Fibroblast of skin of right quadriceps (primary cell): ENCODE results near the gene TMEM131.
"Not testable (repeated sequence)": the region's sequence is repeated elsewhere in the genome, so short reads cannot be mapped to it uniquely, and the experiment has no call there.

Experiments used
- DNase-seq: peaks from one replicate; pipeline ENCODE4 v3.0.0-alpha.2; 2013

TMEM131 gene

DNA sequence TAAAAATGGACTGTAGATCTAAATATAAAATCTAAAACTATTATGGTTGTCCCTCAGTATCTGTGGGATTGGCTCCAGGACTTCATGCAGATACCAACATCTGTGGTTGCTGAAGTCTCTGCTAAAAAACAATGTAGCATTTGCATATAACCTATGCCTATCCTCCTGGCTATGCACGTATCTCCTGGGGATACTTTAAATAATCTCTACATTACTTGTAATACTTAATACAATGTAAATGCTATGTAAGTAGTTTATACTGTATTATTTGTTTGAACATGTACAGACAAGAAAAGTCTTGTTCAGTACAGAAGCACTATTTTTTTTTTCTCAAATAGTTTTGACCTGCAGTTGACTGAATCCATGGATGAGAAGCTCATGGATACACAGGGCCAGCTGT is 147.4 kb downstream of the TMEM131 start:
- no peak for DNase-seq

- not testable (repeated sequence) for DNase-seq
Observed at GRCh38 chr2:97846716-97847115, 149.0 kb downstream of the TMEM131 start.

- no peak for DNase-seq
Observed at GRCh38 chr2:97845818-97846217, 149.9 kb downstream of the TMEM131 start.

- DNase-seq: no peak
Observed at GRCh38 chr2:97845133-97845532, 150.6 kb downstream of the TMEM131 start.

DNA sequence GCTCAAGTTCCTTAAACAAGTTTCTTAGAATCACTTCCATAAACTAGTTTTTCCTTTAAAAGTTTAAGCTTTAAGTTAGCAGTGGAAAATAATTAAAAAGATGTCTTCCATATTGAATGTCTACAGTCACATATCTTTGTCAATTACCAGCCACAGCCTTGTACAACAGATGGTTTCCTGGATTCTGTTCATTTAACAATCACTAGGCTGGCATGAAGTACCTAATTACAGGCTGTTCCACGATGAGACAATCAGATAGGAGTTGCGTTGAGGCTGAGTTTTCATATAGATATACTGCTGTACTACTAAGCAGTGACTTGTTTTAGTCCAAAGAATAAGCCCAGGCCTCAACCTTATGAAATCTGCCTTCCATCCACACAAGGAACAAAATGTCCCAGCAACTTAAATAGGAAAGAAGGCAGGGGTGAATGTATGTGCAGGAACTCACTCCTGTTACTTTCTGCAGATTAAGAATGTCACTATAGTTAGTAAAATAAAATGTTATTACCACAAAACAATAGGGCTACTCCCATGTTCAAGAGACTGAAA is 151.4 kb downstream of the TMEM131 start:
- no peak for DNase-seq

DNA sequence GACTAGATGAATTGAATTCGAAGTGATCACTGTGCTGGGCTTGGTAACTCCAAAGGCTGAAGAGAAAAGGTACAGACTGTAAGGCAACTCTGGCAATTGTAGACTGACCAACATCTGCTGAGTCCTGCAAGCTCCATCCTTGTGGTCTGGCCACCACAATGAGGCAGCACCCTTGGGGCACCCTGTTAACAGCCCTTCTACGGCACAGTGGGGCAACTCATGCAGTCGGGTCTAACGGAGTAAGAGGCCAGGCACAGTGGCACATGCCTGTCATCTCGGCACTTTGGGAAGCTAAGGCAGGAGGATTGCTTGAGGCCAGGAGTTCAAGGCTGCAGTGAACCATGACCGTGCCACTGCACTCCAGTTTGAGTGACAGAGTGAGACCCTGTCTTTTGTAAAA is 155.6 kb downstream of the TMEM131 start:
- no peak for DNase-seq

GRCh38 chr2:97834610-97835009 is 161.1 kb downstream of the TMEM131 start:
- DNase-seq: peak; percentile 35

GRCh38 chr2:97831121-97831520 is 164.6 kb downstream of the TMEM131 start:
- no peak for DNase-seq

DNA sequence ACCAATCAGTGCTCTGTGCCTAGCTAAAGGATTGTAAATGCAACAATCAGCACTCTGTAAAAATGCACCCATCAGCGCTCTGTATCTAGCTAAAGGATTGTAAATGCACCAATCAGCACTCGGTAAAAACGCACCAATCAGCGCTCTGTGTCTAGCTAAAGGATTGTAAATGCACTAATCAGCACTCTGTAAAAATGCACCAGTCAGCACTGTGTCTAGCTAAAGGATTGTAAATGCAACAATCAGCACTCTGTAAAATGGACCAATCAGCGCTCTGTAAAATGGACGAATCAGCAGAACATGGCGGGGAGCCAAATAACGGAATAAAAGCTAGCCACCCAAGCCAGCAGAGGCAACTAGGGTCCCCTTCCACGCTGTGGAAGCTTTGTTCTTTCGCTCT is 166.5 kb downstream of the TMEM131 start:
- DNase-seq: not testable (repeated sequence)

DNA sequence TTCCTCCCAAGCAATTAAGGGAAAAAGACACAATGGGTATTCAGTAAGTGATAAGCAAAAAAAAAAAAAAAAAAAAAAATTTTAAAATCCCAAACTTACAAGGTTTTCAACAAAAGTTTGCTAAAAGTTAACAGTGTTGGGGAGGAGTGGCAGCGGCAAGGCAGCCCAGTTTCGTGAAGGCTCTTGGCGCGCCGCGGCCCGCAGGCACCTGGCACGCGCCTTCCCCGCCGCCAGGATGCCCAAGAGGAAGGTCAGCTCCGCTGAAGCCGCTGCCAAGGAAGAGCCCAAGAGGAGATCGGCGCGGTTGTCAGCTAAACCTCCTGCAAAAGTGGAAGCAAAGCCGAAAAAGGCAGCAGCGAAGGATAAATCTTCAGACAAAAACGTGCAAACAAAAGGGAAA is 168.7 kb downstream of the TMEM131 start:
- DNase-seq: not testable (repeated sequence)

DNA sequence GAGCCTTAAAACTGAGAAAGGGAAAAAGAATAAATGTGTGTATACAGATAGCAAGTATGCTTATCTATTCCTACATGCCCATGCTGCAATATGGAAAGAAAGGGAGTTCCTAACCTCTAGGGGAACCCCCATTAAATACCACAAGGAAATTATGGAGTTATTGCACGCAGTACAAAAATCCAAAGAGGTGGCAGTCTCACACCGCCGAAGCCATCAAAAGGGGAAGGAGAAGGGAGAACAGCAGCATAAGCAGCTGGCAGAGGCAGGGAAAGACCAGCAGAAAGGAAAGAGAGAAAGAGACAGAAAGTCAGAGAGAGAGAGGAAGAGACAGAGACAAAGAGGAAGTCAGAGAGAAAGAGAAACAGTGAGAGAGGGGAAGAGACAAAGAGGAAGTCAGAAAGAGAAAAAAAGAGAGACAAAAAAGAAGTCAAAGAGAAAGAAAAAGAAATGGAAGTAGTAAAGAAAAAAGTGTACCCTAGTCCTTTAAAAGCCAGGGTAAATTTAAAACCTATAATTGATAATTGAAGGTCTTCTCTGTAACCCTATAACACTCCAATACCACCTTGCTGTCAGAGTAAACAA is 169.4 kb downstream of the TMEM131 start:
- DNase-seq: not testable (repeated sequence)

DNA sequence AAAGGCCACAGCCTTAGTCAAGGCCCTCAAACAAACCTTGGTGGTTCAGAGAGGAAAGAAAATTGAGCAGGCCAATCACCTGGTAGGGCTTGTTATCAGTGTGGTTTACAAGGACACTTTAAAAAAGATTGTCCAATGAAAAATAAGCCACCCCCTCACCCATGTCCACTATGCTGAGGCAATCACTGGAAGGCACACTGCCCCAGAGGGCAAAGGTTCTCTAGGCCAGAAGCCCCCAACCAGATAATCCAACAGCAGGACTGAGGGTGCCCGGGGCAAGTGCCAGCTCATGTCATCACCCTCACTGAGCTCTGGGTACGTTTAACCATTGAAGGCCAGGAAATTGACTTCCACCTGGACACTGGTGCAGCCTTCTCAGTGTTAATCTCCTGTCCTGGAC is 171.7 kb downstream of the TMEM131 start:
- not testable (repeated sequence) for DNase-seq

DNA sequence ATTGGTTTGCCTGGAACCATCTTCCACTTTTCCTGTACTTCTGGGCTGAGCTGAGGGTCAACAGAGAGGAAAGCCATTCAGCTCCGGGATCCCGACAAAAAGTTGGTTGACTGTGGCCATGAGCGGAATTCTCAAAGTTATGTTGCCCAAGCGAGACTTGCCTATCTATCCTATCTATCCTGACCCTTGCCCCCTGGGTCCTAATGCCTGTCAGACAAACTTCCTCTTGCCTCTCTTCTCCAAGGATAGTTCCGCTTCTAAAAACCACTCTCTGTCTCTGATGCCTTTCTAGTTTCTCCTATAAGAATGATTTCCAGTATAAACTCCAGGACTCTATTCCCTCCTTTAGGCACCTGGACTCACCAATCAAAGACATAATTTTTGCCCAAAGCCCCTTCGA is 173.9 kb downstream of the TMEM131 start:
- not testable (repeated sequence) for DNase-seq

GRCh38 chr2:97819754-97820153 is 176.0 kb downstream of the TMEM131 start:
- DNase-seq: no peak

GRCh38 chr2:97816411-97816810 is 179.3 kb downstream of the TMEM131 start:
- DNase-seq: no peak

DNA sequence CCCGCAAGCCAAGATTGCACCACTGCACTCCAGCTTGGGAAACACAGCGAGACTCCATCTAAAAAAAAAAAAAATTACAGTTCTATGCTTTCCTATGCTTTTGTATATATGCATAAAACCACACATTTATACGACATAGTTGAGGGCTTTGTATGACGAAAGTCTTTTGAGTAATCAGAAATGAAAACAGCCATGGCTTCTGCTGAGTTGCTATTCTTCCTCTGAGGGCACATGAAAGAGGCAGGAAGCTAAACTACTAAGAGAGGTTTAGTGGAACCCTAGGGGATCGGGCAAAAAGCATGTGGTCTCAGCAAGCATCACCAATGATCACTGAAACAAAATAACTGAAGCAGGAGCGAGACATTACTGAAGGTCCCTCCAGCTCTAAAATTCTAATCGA is 182.8 kb downstream of the TMEM131 start:
- DNase-seq: no peak

DNA sequence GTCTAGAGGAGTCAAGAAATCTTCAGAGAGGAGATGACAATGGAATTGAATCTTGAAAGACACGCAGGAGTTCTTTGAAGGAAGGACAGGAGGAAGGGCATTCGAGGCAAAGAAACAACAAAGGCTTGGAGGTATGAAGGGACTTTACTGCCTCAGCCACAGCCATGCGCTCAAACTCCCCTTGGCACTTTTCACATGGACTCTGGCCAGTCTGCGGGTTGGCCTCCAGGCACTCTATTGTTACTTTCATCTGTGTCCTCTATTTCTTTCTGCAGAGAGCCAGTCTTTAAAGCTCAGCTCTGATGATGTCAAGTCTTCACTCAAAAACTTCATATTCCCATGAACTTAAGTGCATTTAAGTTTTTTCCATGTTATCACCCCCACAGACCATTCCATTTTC is 186.9 kb downstream of the TMEM131 start:
- DNase-seq: no peak

DNA sequence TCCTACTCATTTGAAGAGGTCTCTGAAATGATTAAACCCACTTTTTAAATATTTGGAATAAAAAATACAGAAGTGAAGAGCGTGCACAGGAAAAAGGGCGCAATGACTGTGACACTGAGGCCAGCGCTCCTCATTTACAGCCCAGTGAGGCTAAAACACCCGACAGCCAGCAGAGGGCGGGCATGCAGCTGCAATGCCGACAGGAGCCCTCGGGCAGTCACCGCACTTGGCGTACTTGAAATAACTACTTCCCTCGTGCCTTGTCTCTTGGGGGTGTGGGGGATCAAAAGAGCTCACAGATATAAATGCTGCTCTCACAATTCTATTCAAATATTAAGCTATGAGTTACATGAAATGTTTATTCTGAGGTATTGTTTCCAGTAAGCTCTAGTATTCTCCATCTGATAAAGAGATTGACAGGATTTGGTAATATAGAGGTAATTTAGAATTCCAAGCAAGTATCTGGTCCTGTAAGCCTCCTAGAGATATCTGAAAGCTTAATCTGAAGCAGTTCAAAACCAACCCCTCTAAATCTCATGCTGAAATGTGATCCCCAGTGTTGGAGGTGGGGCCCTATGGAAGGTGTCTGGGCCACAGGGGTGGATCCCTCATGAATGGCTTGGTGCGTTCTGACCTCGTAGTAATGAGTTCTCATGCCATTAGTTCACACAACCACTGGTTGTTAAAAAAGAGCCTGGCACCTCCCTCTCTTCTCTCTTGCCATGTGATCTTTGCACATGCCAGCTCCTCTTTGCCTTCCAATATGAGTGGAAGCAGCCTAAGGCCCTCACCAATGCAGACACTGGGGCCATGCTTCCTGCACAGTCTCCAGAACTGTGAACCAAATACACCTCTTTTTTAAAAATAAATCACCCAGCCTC is 188.8 kb downstream of the TMEM131 start:
- DNase-seq: peak; percentile 59

GRCh38 chr2:97805776-97806175 is 190.0 kb downstream of the TMEM131 start:
- DNase-seq: no peak

GRCh38 chr2:97801028-97801427 is 194.7 kb downstream of the TMEM131 start:
- no peak for DNase-seq

DNA sequence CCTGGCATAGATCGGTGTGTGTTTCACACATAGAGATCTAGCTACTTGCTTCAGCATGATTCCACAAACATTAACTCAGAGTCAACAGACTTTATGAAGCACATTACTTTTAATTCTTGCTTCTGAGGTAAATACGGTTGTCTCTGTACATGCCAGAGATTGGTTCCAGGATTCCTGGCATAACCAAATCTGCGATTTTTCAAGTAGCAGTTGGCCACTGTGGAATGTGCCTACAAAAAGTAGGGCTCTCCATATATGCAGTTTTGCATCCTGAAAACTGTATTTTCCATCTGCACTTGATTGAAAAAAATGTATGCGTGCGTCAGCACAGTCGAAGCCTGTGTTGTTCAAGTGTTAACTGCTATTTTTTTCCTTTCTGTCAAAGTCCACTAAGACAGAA is 197.3 kb downstream of the TMEM131 start:
- no peak for DNase-seq

GRCh38 chr2:97797355-97797754 is 198.4 kb downstream of the TMEM131 start:
- no peak for DNase-seq

- DNase-seq: no peak
Observed at GRCh38 chr2:97796465-97797126, 199.2 kb downstream of the TMEM131 start.

DNA sequence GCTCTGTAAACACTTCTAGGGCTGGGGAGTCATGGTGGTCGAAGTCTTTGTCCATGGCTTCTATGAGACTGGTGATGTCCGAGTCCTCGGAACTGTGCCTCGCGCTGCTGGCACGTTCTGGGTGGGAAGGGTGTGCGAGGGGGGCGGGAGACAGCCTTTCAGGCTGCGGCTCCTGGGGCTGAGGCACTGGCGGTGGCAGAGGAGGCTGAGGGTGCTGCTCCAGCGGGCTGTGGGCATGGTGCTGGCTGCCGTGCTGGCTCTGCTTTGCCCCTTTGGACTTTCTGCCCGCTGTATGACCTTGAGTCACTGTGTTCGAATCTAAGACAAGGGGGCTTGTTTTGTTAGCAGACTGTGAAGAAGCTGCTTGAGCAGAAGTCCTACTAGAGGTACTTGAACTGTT is 203.3 kb downstream of the TMEM131 start:
- no peak for DNase-seq
